Sigmoid colon (tissue), 4 donors: ENCODE measurements around the gene INPP5E.

Experiments
- CTCF ChIP-seq, 4 experiments: fragments of 450-650 bp in 3 of 4; fragments of 200-600 bp in 1 of 4; IDR thresholded peaks; one replicate each; pipeline ENCODE4 v1.5.1; 2016 to 2019; ENCODE audit warnings: antibody characterized with exemption in 4 of 4, mild to moderate bottlenecking in 3 of 4, moderate library complexity in 2 of 4
- EP300 ChIP-seq, 4 donors: sonication (generic); formaldehyde crosslinking; IDR thresholded peaks; one replicate each; pipeline ENCODE4 v1.6.1; 2017; ENCODE audit warnings: antibody characterized with exemption in 4 of 4
- POLR2A ChIP-seq, 2 donors: fragments of 450-650 bp; IDR thresholded peaks; one replicate each; pipeline ENCODE4 v1.6.1; 2016; ENCODE audit warnings: antibody characterized with exemption in 2 of 2, mild to moderate bottlenecking in 2 of 2, moderate library complexity in 2 of 2

DNA sequence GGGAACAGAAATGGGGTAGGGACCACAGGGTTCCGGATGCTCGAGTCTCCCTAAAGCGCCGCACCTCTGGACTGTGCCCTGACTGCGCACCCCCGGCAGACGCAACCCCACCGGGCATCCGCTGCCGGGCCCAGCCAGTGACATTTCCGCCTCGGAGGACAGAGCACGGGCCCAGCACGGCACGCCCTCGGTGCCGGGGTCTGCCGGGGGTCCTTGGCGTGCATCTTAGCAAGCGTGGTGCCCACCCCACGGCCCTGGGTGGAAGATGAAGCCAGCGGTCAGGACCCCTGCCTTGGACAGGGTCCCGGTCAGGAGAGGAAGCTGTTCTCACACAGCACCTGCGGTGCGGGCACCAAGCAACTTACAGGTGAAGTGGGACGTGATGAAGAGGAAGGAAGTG, 7.1 kb downstream of the INPP5E start:
- TF ChIP-seq CTCF (IDR thresholded peaks at IDR 0.05) (no peak), EP300 (IDR thresholded peaks at IDR 0.05) (no peak), POLR2A (IDR thresholded peaks at IDR 0.05) (no peak)
